ENCODE measurements around the gene CDH1. TPM values are rescaled to one million over a fixed set of nuclear protein-coding genes. Genes with fewer than 3 reads are reported as not detected.

The CDH1 gene
- total and polyA plus RNA-seq, 12 donors, result 0.01 to 0.82 (median 0.34) TPM; not detected in 7

GRCh38 chr16:68762996-68763756 lies 26.1 kb downstream of the CDH1 start:
- no peaks in the 10 kb centered on the region for H3K9me3 ChIP-seq
- peaks cover 0 to 48% (median 24%) of the 10 kb centered on the region in 7 donors for H3K27me3 ChIP-seq
- intact Hi-C loops (cut with DNase I), result no loop called here
- no peaks in the 10 kb centered on the region for H3K36me3 ChIP-seq
- ATAC-seq, result no peak
- no peak overlapping the region for H3K27ac ChIP-seq
- no peak overlapping the region for H3K4me3 ChIP-seq
- DNase-seq, result no peak
- H3K4me1 ChIP-seq, result no peaks in the 10 kb centered on the region
- WGBS, 2 donors, result 32 to 35% methylated on average over 6 of the region's 6 CpGs
- TF ChIP-seq CTCF (IDR thresholded peaks at IDR 0.05), result no peak

GRCh38 chr16:68764862-68765261 lies 27.8 kb downstream of the CDH1 start:
- no peaks in the 10 kb centered on the region for H3K9me3 ChIP-seq
- H3K4me1 ChIP-seq, result no peaks in the 10 kb centered on the region
- 85 to 86% methylated on average over 8 of the region's 8 CpGs for WGBS, 2 donors
- no peak overlapping the region for H3K4me3 ChIP-seq
- peaks cover 0 to 42% (median 24%) of the 10 kb centered on the region in 7 donors for H3K27me3 ChIP-seq
- H3K36me3 ChIP-seq, result no peaks in the 10 kb centered on the region
- DNase-seq (no peak), ATAC-seq (no peak)
- no peak overlapping the region for H3K27ac ChIP-seq
- intact Hi-C loops (cut with DNase I), result no loop called here
- TF ChIP-seq CTCF (IDR thresholded peaks at IDR 0.05), result no peak

- H3K27me3 ChIP-seq, result peaks cover 0 to 40% (median 12%) of the 10 kb centered on the region in 7 donors
- WGBS, 2 donors, result 65 to 74% methylated on average over 1 of the region's 1 CpG
- intact Hi-C loops (cut with DNase I), result no loop called here
- no peak overlapping the region for H3K4me3 ChIP-seq
- no peaks in the 10 kb centered on the region for H3K36me3 ChIP-seq
- DNase-seq (no peak), ATAC-seq (no peak)
- no peaks in the 10 kb centered on the region for H3K9me3 ChIP-seq
- TF ChIP-seq CTCF (IDR thresholded peaks at IDR 0.05), result no peak
- H3K4me1 ChIP-seq, result no peaks in the 10 kb centered on the region
- no peak overlapping the region for H3K27ac ChIP-seq
Observed at GRCh38 chr16:68767581-68767980, 30.5 kb downstream of the CDH1 start.

- DNase-seq, result no peak
Observed at GRCh38 chr16:68768175-68768574, 31.1 kb downstream of the CDH1 start.

More at GRCh38 chr16:68768175-68768574, 31.1 kb downstream of the CDH1 start:
- ATAC-seq, result no peak
- no peaks in the 10 kb centered on the region for H3K36me3 ChIP-seq
- no peak overlapping the region for H3K27ac ChIP-seq
- no peaks in the 10 kb centered on the region for H3K9me3 ChIP-seq
- 84 to 85% methylated on average over 7 of the region's 7 CpGs for WGBS, 2 donors
- intact Hi-C loops (cut with DNase I), result no loop called here
- no peak overlapping the region for H3K4me3 ChIP-seq
- no peaks in the 10 kb centered on the region for H3K4me1 ChIP-seq
- H3K27me3 ChIP-seq, result peaks cover 0 to 36% (median 10%) of the 10 kb centered on the region in 7 donors
- TF ChIP-seq CTCF (IDR thresholded peaks at IDR 0.05), result no peak

Measured in heart right ventricle (tissue), 16 donors.